Measurements from ENCODE around the gene CEP120.
"Not testable (repeated sequence)": the region's sequence is repeated elsewhere in the genome, so short reads cannot be mapped to it uniquely, and the experiment has no call there.

Gene CEP120

GRCh38 chr5:123430441-123430840 lies 7.2 kb upstream of the CEP120 start:
- not testable (repeated sequence) for H3K9me3 ChIP-seq (ENCODE audit: low read length); H2AFZ ChIP-seq (ENCODE audit: low read depth, low read length); H3K36me3 ChIP-seq (ENCODE audit: insufficient read depth, low read length); H3K4me3 ChIP-seq (ENCODE audit: low read length); H3K4me1 ChIP-seq (ENCODE audit: insufficient read depth, low read length); H3K27me3 ChIP-seq (ENCODE audit: insufficient read depth, low read length)

- no peak overlapping the region for H3K4me3 ChIP-seq (ENCODE audit: low read length)
- H3K36me3 ChIP-seq (ENCODE audit: insufficient read depth, low read length), result no peaks in the 10 kb centered on the region
- no peaks in the 10 kb centered on the region for H3K9me3 ChIP-seq (ENCODE audit: low read length)
- H3K4me1 ChIP-seq (ENCODE audit: insufficient read depth, low read length), result no peaks in the 10 kb centered on the region
- H3K27me3 ChIP-seq (ENCODE audit: insufficient read depth, low read length), result no peaks in the 10 kb centered on the region
- H2AFZ ChIP-seq (ENCODE audit: low read depth, low read length), result no peak overlapping the region
These were observed 6.8 kb upstream of the CEP120 start for GRCh38 chr5:123429993-123430392.

GRCh38 chr5:123429221-123429954 lies 6.2 kb upstream of the CEP120 start:
- H3K27me3 ChIP-seq (ENCODE audit: insufficient read depth, low read length), result no peaks in the 10 kb centered on the region
- no peaks in the 10 kb centered on the region for H3K4me1 ChIP-seq (ENCODE audit: insufficient read depth, low read length)
- no peaks in the 10 kb centered on the region for H3K9me3 ChIP-seq (ENCODE audit: low read length)
- H3K4me3 ChIP-seq (ENCODE audit: low read length), result no peak overlapping the region
- no peak overlapping the region for H2AFZ ChIP-seq (ENCODE audit: low read depth, low read length)
- no peaks in the 10 kb centered on the region for H3K36me3 ChIP-seq (ENCODE audit: insufficient read depth, low read length)

- no peaks in the 10 kb centered on the region for H3K27me3 ChIP-seq (ENCODE audit: insufficient read depth, low read length)
- no peak overlapping the region for H2AFZ ChIP-seq (ENCODE audit: low read depth, low read length)
- H3K4me3 ChIP-seq (ENCODE audit: low read length), result no peak overlapping the region
- H3K4me1 ChIP-seq (ENCODE audit: insufficient read depth, low read length), result peaks cover 3% of the 10 kb centered on the region
- H3K9me3 ChIP-seq (ENCODE audit: low read length), result no peaks in the 10 kb centered on the region
- H3K36me3 ChIP-seq (ENCODE audit: insufficient read depth, low read length), result no peaks in the 10 kb centered on the region
These were observed 5.5 kb upstream of the CEP120 start for GRCh38 chr5:123428521-123429220.

- no peak overlapping the region for H3K4me3 ChIP-seq (ENCODE audit: low read length)
- peaks cover 3% of the 10 kb centered on the region for H3K4me1 ChIP-seq (ENCODE audit: insufficient read depth, low read length)
- no peaks in the 10 kb centered on the region for H3K36me3 ChIP-seq (ENCODE audit: insufficient read depth, low read length)
- no peaks in the 10 kb centered on the region for H3K9me3 ChIP-seq (ENCODE audit: low read length)
- H3K27me3 ChIP-seq (ENCODE audit: insufficient read depth, low read length), result no peaks in the 10 kb centered on the region
- H2AFZ ChIP-seq (ENCODE audit: low read depth, low read length), result no peak overlapping the region
These were observed 4.1 kb upstream of the CEP120 start for GRCh38 chr5:123427281-123427680.

GRCh38 chr5:123425431-123425830 lies 2.2 kb upstream of the CEP120 start:
- H3K4me3 ChIP-seq (ENCODE audit: low read length), result no peak overlapping the region
- H3K4me1 ChIP-seq (ENCODE audit: insufficient read depth, low read length), result peaks cover 18% of the 10 kb centered on the region
- no peaks in the 10 kb centered on the region for H3K9me3 ChIP-seq (ENCODE audit: low read length)

GRCh38 chr5:123422433-123423277 lies 548 bp downstream of the CEP120 start:
- H3K27me3 ChIP-seq (ENCODE audit: insufficient read depth, low read length), result no peaks in the 10 kb centered on the region
- H2AFZ ChIP-seq (ENCODE audit: low read depth, low read length), result peak overlapping the region; percentile 79
- peak overlapping the region; percentile 82 for H3K4me3 ChIP-seq (ENCODE audit: low read length)
- peaks cover 18% of the 10 kb centered on the region for H3K4me1 ChIP-seq (ENCODE audit: insufficient read depth, low read length)
- H3K36me3 ChIP-seq (ENCODE audit: insufficient read depth, low read length), result peaks cover 6% of the 10 kb centered on the region
- no peaks in the 10 kb centered on the region for H3K9me3 ChIP-seq (ENCODE audit: low read length)

More at GRCh38 chr5:123425431-123425830, 2.2 kb upstream of the CEP120 start:
- H3K27me3 ChIP-seq (ENCODE audit: insufficient read depth, low read length), result no peaks in the 10 kb centered on the region
- no peak overlapping the region for H2AFZ ChIP-seq (ENCODE audit: low read depth, low read length)
- H3K36me3 ChIP-seq (ENCODE audit: insufficient read depth, low read length), result no peaks in the 10 kb centered on the region

GRCh38 chr5:123421773-123422172 lies 1.4 kb downstream of the CEP120 start:
- Histone ChIP-seq H2AFZ (ENCODE audit: low read depth, low read length) (no peak overlapping the region), H3K27me3 (ENCODE audit: insufficient read depth, low read length) (no peaks in the 10 kb centered on the region), H3K4me3 (ENCODE audit: low read length) (peak overlapping the region; percentile 82), H3K4me1 (ENCODE audit: insufficient read depth, low read length) (peaks cover 18% of the 10 kb centered on the region), H3K9me3 (ENCODE audit: low read length) (no peaks in the 10 kb centered on the region), H3K36me3 (ENCODE audit: insufficient read depth, low read length) (peaks cover 13% of the 10 kb centered on the region)

GRCh38 chr5:123414974-123415373 lies 8.2 kb downstream of the CEP120 start:
- Histone ChIP-seq H3K4me3 (ENCODE audit: low read length) (no peak overlapping the region), H3K27me3 (ENCODE audit: insufficient read depth, low read length) (no peaks in the 10 kb centered on the region), H2AFZ (ENCODE audit: low read depth, low read length) (no peak overlapping the region), H3K9me3 (ENCODE audit: low read length) (no peaks in the 10 kb centered on the region), H3K36me3 (ENCODE audit: insufficient read depth, low read length) (peaks cover 55% of the 10 kb centered on the region), H3K4me1 (ENCODE audit: insufficient read depth, low read length) (no peaks in the 10 kb centered on the region)

GRCh38 chr5:123412206-123412605 lies 11.0 kb downstream of the CEP120 start:
- Histone ChIP-seq H3K4me3 (ENCODE audit: low read length) (no peak overlapping the region), H3K4me1 (ENCODE audit: insufficient read depth, low read length) (no peaks in the 10 kb centered on the region), H2AFZ (ENCODE audit: low read depth, low read length) (no peak overlapping the region), H3K36me3 (ENCODE audit: insufficient read depth, low read length) (peaks cover 49% of the 10 kb centered on the region), H3K9me3 (ENCODE audit: low read length) (no peaks in the 10 kb centered on the region), H3K27me3 (ENCODE audit: insufficient read depth, low read length) (no peaks in the 10 kb centered on the region)

- H3K36me3 ChIP-seq (ENCODE audit: insufficient read depth, low read length), result peaks cover 58% of the 10 kb centered on the region
- H2AFZ ChIP-seq (ENCODE audit: low read depth, low read length); H3K27me3 ChIP-seq (ENCODE audit: insufficient read depth, low read length): not testable (repeated sequence)
These were observed 21.2 kb downstream of the CEP120 start for GRCh38 chr5:123401999-123402398.

GRCh38 chr5:123401320-123401719 lies 21.9 kb downstream of the CEP120 start:
- H3K4me1 ChIP-seq (ENCODE audit: insufficient read depth, low read length), result no peaks in the 10 kb centered on the region
- peaks cover 64% of the 10 kb centered on the region for H3K36me3 ChIP-seq (ENCODE audit: insufficient read depth, low read length)
- H3K27me3 ChIP-seq (ENCODE audit: insufficient read depth, low read length), result no peaks in the 10 kb centered on the region
- no peak overlapping the region for H3K4me3 ChIP-seq (ENCODE audit: low read length)
- no peaks in the 10 kb centered on the region for H3K9me3 ChIP-seq (ENCODE audit: low read length)
- H2AFZ ChIP-seq (ENCODE audit: low read depth, low read length), result no peak overlapping the region

More at GRCh38 chr5:123401999-123402398, 21.2 kb downstream of the CEP120 start:
- not testable (repeated sequence) for H3K9me3 ChIP-seq (ENCODE audit: low read length); H3K4me3 ChIP-seq (ENCODE audit: low read length); H3K4me1 ChIP-seq (ENCODE audit: insufficient read depth, low read length)

GRCh38 chr5:123400870-123401291 lies 22.3 kb downstream of the CEP120 start:
- H2AFZ ChIP-seq (ENCODE audit: low read depth, low read length); H3K27me3 ChIP-seq (ENCODE audit: insufficient read depth, low read length); H3K9me3 ChIP-seq (ENCODE audit: low read length); H3K4me1 ChIP-seq (ENCODE audit: insufficient read depth, low read length); H3K4me3 ChIP-seq (ENCODE audit: low read length): not testable (repeated sequence)
- H3K36me3 ChIP-seq (ENCODE audit: insufficient read depth, low read length), result peaks cover 63% of the 10 kb centered on the region

All from neuron (in vitro differentiated cells).